H1 (cell line): ENCODE results near the gene CPLX1. TPM values are rescaled to one million over a fixed set of nuclear protein-coding genes. Genes with fewer than 3 reads are reported as not detected.

Experiments used
- BRCA1 ChIP-seq: IDR thresholded peaks from 2 replicates; pipeline ENCODE4 v1.6.1; 2012; ENCODE audit warnings: low read depth, low read length, improper control_type of control experiment
- CEBPB ChIP-seq: IDR thresholded peaks from 2 replicates; pipeline ENCODE4 v1.6.1; 2012; ENCODE audit warnings: low read depth, low read length
- E2F6 ChIP-seq: IDR thresholded peaks from 2 replicates; pipeline ENCODE4 v1.6.1; 2012; ENCODE audit warnings: inconsistent platforms
- GABPA ChIP-seq: IDR thresholded peaks from 2 replicates; pipeline ENCODE4 v1.6.1; 2011; ENCODE audit warnings: mild to moderate bottlenecking, low read length, moderate library complexity, borderline replicate concordance; ENCODE audit not compliant: insufficient read depth
- HDAC2 ChIP-seq, 2 experiments: fragments of 300-600 bp in 1 of 2; sonication (generic) in 1 of 2; IDR thresholded peaks; 2 replicates each; pipeline ENCODE4 v1.6.1; 2011 to 2012; ENCODE audit warnings: low read depth in 2 of 2, low read length in 2 of 2, mild to moderate bottlenecking in 2 of 2, moderate library complexity in 2 of 2, borderline replicate concordance in 1 of 2, inconsistent platforms in 1 of 2
- KDM4A ChIP-seq: IDR thresholded peaks from one replicate; pipeline ENCODE4 v1.7.1; 2012; ENCODE audit warnings: low read depth, mild to moderate bottlenecking, moderate library complexity, low read length, inconsistent platforms; ENCODE audit not compliant: severe bottlenecking
- MAFK ChIP-seq: IDR thresholded peaks from 2 replicates; pipeline ENCODE4 v1.6.1; 2012; ENCODE audit warnings: low read depth, mild to moderate bottlenecking, improper control_type of control experiment, low read length
- SP4 ChIP-seq: IDR thresholded peaks from 2 replicates; pipeline ENCODE4 v1.6.1; 2012; ENCODE audit warnings: low read length, inconsistent platforms
- TEAD4 ChIP-seq: IDR thresholded peaks from 2 replicates; pipeline ENCODE4 v1.6.1; 2012; ENCODE audit warnings: low read depth, low read length, inconsistent platforms, mixed read lengths
- polyA plus RNA-seq, 7 experiments: library from polyadenylated mRNA; depleted of rRNA in 3 of 7; stranded (reverse) in 5 of 7; unstranded in 2 of 7; fragments of >200 nt in 5 of 7; fragments of 200-250 nt in 2 of 7; gene quantifications; 1 replicate in 5 of 7; 2 replicates in 1 of 7; 4 replicates in 1 of 7; pipeline versions ENCODE4 v1.2.1 to v1.2.3, GENCODE V29; 2011 to 2013; ENCODE audit warnings: missing spikeins in 2 of 7, mixed read lengths in 2 of 7
- total RNA-seq: library from RNA; stranded (reverse); fragmentation: NEBNext Ultra II Directional; extraction: Animal tissue kit (Norgen Biotek cat#: 25700); gene quantifications from 2 replicates; pipeline ENCODE4 v1.2.1, GENCODE V29; 2021
- TF ChIP-seq, protein P1 (sequence below), 3 experiments: IDR thresholded peaks; 1 replicate in 2 of 3; 2 replicates in 1 of 3; pipeline versions ENCODE4 v1.5.1 to v1.6.1; 2011; ENCODE audit warnings: low read length in 3 of 3, mild to moderate bottlenecking in 3 of 3, inconsistent platforms in 2 of 3, low read depth in 1 of 3, moderate library complexity in 1 of 3; ENCODE audit not compliant: insufficient read depth in 1 of 3; ENCODE audit errors: control extremely low read depth in 1 of 3

Gene CPLX1
- total and polyA plus RNA-seq, 2 of the 8 experiments (the other 6 are each of a cell fraction or from before 2014, with no cell fraction given): 0.32 to 0.56 TPM

GRCh38 chr4:742742-743311 lies 83.1 kb downstream of the CPLX1 start (continued):
- TF ChIP-seq E2F6 (peak; percentile 58; the same call in 1 of the 2 replicates), CEBPB (no peak), HDAC2 (IDR thresholded peaks at IDR 0.05; ENCODE audit: borderline replicate concordance in 1 of 2, low read depth in 2 of 2, low read length in 2 of 2) (no peak), GABPA (peak; percentile 77; the same call in 1 of the 2 replicates), BRCA1 (no peak), MAFK (no peak), TEAD4 (peak; percentile 87), SP4 (no peak), KDM4A (no peak)
- TF ChIP-seq, protein P1, sequence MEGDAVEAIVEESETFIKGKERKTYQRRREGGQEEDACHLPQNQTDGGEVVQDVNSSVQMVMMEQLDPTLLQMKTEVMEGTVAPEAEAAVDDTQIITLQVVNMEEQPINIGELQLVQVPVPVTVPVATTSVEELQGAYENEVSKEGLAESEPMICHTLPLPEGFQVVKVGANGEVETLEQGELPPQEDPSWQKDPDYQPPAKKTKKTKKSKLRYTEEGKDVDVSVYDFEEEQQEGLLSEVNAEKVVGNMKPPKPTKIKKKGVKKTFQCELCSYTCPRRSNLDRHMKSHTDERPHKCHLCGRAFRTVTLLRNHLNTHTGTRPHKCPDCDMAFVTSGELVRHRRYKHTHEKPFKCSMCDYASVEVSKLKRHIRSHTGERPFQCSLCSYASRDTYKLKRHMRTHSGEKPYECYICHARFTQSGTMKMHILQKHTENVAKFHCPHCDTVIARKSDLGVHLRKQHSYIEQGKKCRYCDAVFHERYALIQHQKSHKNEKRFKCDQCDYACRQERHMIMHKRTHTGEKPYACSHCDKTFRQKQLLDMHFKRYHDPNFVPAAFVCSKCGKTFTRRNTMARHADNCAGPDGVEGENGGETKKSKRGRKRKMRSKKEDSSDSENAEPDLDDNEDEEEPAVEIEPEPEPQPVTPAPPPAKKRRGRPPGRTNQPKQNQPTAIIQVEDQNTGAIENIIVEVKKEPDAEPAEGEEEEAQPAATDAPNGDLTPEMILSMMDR (IDR thresholded peaks at IDR 0.05; ENCODE audit: control extremely low read depth in 1 of 3, insufficient read depth in 1 of 3, low read depth in 1 of 3, low read length in 3 of 3): peak in 2 of 3 experiments; percentile 86 to 94; a peak in 3 of 4 replicates
